GM21529 (cell line): ENCODE results near the gene UNC93A.
"Not testable (repeated sequence)": the region's sequence is repeated elsewhere in the genome, so short reads cannot be mapped to it uniquely, and the experiment has no call there.

Experiments used
- ATAC-seq: cut with Tn5 transposase; IDR thresholded peaks from one replicate; pipeline ENCODE4 v1.9.1; 2021; ENCODE audit not compliant: unreplicated experiment

The UNC93A gene

DNA sequence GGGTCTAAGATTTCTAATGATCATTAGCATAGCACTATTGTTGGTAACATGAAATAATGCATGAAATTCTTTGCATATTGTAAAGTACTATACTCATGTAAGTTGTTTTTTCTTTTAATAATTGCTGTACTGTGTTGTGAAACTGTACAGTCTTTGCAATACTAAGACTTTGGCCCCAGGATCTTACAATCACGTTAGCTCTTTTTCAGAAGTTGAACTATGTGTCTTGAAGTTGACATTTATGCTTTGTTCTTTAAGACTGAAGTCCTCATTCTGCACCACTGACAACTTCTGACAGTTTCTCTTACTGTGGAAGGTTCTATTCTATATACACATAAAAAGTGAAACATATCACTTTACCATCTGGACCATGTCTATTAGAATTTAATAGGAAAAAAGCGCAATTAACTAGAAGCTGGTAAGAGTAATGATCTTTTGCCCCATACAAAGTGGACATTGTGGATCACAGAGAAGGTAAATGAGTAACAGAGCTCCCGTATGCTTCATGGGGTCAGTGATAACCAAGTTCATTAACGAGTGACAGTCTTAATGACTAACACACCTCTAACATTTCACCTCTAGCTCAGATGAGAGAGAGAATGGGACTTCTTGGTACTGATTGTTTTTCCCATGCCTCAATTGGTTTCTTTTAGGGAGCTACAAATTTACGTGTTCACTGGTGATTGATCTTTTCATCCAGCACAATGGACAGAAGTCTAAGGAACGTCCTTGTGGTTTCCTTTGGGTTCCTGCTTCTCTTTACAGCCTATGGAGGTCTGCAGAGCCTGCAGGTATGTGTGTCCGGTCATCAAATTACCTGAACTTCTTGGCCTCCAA lies at the start of gene UNC93A:
Gene UNC93A (plus strand): TSS at position 530 of the 837 bp plus-strand sequence. CDS start 175 bp downstream, at position 705.
- no peak for ATAC-seq

DNA sequence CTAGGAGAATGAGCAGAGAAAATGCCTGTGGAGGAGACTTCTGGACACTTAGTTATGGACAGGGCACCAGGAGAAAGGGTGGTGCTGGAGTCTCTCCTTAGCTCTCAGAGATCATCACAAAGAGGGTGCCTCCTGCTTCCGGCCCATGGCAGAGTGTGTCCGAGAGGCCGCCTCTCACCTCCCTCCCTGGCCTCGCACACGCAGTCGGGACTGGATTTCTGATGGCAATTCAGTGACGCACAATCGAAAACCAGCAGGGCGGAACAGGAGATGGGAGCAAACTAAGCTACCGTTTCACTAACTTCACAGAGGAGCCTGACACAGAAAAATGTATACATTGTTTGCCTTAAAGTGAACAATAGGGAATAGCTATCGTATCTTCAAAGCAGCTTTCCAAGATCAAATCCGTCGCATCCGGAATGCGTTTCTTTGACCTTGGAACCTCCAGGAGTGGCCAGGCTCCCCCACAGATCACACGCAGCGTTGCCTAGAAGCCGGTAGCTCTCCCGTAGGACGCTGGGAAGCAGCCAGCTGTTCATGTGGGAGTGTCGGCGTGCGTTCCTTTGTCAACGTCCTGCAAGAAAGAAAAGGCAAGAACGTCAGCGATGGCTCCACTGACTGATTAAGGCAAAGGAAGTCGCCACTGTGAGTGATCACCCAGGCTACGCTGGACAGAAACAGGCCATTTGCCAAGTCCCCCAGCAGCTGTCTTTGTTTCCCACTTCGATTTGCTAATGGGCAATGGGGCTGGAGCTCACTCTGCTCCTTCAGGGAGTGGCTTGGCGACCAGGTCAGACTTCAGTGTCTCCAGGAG lies 49.6 kb upstream of the UNC93A start:
- not testable (repeated sequence) for ATAC-seq

GRCh38 chr6:167242135-167242506 lies 49.0 kb upstream of the UNC93A start:
- ATAC-seq: not testable (repeated sequence)

DNA sequence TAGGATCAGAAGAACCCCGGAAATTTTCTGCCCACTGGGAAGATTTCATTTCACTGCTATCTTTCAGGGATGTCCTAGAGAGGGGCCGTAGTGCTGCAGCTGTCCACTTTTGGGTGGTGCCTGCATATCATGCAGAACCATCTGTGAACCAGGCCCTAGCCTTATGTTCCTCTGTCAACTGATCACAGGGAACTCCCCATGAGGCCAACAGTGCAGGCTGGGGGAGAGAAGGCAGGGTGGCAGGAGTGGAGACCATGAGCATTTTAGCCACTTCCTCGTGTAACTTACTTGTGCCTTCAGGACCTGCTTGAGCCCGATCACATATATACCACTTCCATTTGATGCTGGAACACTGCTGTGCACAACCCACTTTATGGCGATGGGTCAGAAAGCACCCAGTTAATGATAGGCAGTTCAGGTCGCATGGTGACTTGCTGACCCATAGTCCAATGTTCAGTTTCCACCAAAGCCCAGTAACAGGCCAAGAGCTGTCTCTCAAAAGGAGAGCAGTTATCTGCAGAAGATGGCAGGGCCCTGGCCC lies 48.5 kb upstream of the UNC93A start:
- ATAC-seq: not testable (repeated sequence)

DNA sequence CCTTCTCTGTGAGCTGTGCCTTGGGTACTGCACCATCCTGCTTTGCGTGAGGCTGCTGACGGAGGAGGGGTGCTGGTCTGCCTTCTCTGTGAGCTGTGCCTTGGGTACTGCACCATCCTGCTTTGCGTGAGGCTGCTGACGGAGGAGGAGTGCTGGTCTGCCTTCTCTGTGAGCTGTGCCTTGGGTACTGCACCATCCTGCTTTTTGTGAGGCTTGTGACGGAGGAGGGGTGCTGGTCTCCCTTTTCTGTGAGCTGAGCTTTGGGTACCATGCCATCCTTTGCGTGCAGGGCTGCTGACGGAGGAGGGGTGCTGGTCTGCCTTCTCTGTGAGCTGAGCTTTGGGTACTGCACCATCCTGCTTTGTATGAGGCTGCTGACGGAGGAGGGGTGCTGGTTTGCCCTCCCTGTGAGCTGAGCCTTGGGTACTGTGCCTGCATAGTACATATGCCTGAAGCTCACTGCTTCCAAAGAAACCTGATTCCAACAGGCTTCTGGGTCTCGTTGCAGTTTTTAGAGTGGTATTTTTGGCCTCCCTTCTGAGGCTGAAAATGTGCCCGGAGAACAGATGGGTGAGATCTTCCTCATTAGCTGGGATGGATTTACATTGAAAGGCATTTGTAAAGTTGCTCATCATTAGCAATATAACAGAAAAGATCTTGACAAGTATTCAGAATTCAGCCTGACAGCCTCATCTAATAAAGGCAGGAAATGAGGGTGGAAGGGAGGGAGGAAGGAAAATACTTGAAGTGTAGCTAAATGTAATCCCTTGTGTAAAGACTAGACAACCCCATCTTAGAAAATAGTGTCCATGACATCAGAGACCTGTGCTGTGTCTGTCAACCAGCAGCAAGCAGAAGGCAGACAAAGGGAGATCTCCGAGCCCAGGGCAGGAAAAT lies 46.8 kb upstream of the UNC93A start:
- ATAC-seq: no peak

GRCh38 chr6:167244991-167245390 lies 46.1 kb upstream of the UNC93A start:
- ATAC-seq: no peak

- ATAC-seq: no peak
Measured at GRCh38 chr6:167245591-167245990, 45.5 kb upstream of the UNC93A start.

- ATAC-seq: no peak
Measured at GRCh38 chr6:167247814-167248595, 43.1 kb upstream of the UNC93A start.

- ATAC-seq: not testable (repeated sequence)
Measured at GRCh38 chr6:167248878-167249455, 42.1 kb upstream of the UNC93A start.

GRCh38 chr6:167252271-167252670 lies 38.8 kb upstream of the UNC93A start:
- no peak for ATAC-seq

- no peak for ATAC-seq
Measured at GRCh38 chr6:167255918-167256553, 35.1 kb upstream of the UNC93A start.

- ATAC-seq: no peak
Measured at GRCh38 chr6:167258646-167259045, 32.5 kb upstream of the UNC93A start.

DNA sequence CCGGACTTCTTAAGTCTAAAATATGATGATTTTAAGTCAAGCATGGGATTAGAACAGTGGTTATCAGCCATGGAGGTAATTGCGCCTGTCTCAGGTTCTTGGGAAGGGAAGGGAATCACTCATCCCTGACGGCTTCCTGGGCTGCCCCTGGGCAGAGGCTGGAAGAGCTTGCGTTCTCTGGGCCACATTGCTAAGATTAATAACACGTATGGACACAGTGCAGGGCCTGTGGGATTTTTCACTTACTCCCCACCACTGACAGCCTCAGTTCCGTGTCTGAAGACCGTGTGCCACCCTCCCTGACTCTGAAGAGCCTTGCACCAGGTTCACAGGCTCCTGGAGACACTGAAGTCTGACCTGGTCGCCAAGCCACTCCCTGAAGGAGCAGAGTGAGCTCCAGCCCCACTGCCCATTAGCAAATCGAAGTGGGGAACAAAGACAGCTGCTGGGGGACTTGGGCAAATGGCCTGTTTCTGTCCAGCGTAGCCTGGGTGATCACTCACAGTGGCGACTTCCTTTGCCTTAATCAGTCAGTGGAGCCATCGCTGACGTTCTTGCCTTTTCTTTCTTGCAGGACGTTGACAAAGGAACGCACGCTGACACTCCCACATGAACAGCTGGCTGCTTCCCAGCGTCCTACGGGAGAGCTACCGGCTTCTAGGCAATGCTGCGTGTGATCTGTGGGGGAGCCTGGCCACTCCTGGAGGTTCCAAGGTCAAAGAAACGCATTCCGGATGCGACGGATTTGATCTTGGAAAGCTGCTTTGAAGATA lies 24.9 kb upstream of the UNC93A start:
- not testable (repeated sequence) for ATAC-seq

DNA sequence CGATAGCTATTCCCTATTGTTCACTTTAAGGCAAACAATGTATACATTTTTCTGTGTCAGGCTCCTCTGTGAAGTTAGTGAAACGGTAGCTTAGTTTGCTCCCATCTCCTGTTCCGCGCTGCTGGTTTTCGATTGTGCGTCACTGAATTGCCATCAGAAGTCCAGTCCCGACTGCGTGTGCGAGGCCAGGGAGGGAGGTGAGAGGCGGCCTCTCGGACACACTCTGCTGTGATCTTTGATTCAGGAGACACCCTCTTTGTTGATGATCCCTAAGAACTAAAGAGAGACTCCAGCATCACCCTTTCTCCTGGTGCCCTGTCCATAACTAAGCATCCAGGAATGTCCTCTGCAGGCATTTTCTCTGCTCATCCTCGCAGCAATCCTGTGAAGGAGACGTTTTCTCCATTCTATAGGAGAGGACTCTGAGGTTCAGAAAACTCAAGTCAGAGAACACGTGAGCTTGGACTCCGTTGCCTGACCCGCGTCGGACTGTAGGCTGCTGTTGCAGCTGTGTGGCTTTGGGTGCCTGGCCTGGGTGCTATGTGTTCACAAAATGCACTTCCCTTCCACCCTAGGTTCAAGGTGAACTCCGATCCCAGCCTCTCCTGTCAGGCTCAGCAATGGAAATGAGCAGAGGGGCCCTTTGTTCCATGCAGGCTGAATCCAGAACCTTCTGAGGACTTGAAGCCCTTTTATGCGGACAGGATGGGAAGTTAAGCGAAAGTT lies 24.1 kb upstream of the UNC93A start:
- no peak for ATAC-seq

- not testable (repeated sequence) for ATAC-seq
Measured at GRCh38 chr6:167267556-167267898, 23.6 kb upstream of the UNC93A start.

DNA sequence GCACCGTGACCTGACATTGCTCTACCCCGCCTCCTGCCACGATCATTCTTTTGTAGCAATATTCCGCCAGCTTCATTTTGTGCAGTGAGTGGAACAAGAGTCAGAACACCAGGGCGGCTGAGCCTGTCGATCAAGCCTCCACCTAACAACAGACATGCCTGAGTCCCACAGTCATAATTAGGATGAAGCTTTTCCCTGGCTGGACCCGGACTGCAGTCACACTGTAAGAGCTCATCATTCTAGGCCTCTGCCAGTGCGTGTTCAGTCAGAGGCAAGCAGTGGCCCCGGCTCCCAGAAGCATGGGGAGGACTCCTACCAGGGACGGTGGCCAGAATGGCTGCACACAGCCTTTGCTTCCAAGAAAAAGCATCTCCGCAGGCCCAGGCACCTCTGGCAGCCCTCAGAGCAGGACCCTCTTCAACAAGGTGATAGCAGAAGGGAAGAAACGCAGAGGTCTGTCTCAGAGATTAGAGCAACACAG lies 23.2 kb upstream of the UNC93A start:
- ATAC-seq: no peak

DNA sequence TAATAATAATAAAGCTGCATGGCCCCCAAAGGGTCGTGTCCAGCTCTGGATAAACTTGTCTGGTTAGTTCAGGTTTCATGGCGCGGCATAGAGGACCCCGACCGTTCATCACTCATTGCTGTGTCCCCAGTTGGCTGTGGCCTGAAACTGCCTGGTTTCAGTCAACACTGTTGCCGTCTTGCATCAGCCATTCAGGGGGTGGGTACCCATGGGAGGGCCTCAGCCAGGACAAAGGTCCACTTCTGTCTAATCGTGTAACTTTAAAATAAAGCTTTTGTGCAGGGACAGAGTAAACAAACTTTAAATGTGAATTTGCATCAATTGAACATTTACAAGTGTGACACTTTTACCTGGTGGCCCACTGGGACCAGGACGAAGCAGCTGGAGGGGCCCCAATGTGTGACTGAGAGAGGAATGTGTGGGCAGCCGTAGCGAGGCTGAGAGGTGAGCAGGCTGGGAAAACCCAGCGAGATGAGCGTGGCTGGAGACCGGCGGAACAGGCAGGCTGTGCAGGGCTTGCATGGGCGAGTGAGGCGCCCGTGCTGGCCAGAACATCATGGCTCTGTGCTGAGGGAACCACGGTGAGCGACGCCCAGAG lies 22.3 kb upstream of the UNC93A start:
- ATAC-seq: no peak
